Astrocyte (in vitro differentiated cells and primary cell): ENCODE results near the gene PGF. TPM values are rescaled to one million over a fixed set of nuclear protein-coding genes. Genes with fewer than 3 reads are reported as not detected.

ENCODE experiments used
- DNase-seq: peaks from one replicate; pipeline ENCODE4 v3.0.0-alpha.2; 2010; ENCODE audit warnings: low read depth
- FAIRE-seq: peaks from 2 replicates; lab custom pipeline; 2011; peaks lifted over from hg19 to GRCh38; lab: Jason Lieb, UNC
- H2AFZ ChIP-seq: 2 replicates; pipeline ENCODE4 v1.6.0; 2012; ENCODE audit warnings: low read depth, low read length, inconsistent platforms
- H3K27ac ChIP-seq: 2 replicates; pipeline ENCODE4 v1.5.1; 2011; ENCODE audit warnings: low read depth, low read length, inconsistent platforms
- H3K27me3 ChIP-seq: 2 replicates; pipeline ENCODE4 v1.6.0; 2011; ENCODE audit warnings: low read length, inconsistent platforms; ENCODE audit not compliant: insufficient read depth
- H3K36me3 ChIP-seq: 2 replicates; pipeline ENCODE4 v1.5.1; 2011; ENCODE audit warnings: low read length, inconsistent platforms; ENCODE audit not compliant: insufficient read depth
- H3K4me1 ChIP-seq: 2 replicates; pipeline ENCODE4 v1.5.1; 2011; ENCODE audit warnings: low read length, inconsistent platforms; ENCODE audit not compliant: insufficient read depth
- H3K4me2 ChIP-seq: 2 replicates; pipeline ENCODE4 v1.6.0; 2012; ENCODE audit warnings: low read length, inconsistent platforms
- H3K4me3 ChIP-seq: 2 replicates; pipeline ENCODE4 v1.5.1; 2011; ENCODE audit warnings: low read depth, mild to moderate bottlenecking, low read length, inconsistent platforms; ENCODE audit not compliant: insufficient read depth
- H3K79me2 ChIP-seq: 2 replicates; pipeline ENCODE4 v1.6.0; 2012; ENCODE audit warnings: mild to moderate bottlenecking, low read length, inconsistent platforms; ENCODE audit not compliant: insufficient read depth
- H3K9ac ChIP-seq: 2 replicates; pipeline ENCODE4 v1.6.0; 2012; ENCODE audit warnings: mild to moderate bottlenecking, low read length, inconsistent platforms
- H3K9me3 ChIP-seq: 2 replicates; pipeline ENCODE4 v1.5.1; 2012; ENCODE audit warnings: low read depth, mild to moderate bottlenecking, low read length, inconsistent platforms; ENCODE audit not compliant: insufficient read depth
- H4K20me1 ChIP-seq: 2 replicates; pipeline ENCODE4 v1.6.0; 2012; ENCODE audit warnings: low read length, inconsistent platforms; ENCODE audit not compliant: insufficient read depth
- H3K27ac Mint-ChIP-seq: one replicate; pipeline ENCODE4 v1.8.0; 2021; ENCODE audit warnings: mild to moderate bottlenecking, mixed read lengths; ENCODE audit not compliant: unreplicated experiment
- H3K27me3 Mint-ChIP-seq: one replicate; pipeline ENCODE4 v1.8.0; 2021; ENCODE audit warnings: low read depth, mixed read lengths; ENCODE audit not compliant: unreplicated experiment
- H3K36me3 Mint-ChIP-seq: one replicate; pipeline ENCODE4 v1.8.0; 2021; ENCODE audit warnings: low read depth, mixed read lengths; ENCODE audit not compliant: unreplicated experiment
- H3K4me1 Mint-ChIP-seq: one replicate; pipeline ENCODE4 v1.8.0; 2021; ENCODE audit warnings: low read depth, mixed read lengths; ENCODE audit not compliant: unreplicated experiment
- H3K4me3 Mint-ChIP-seq: one replicate; pipeline ENCODE4 v1.8.0; 2021; ENCODE audit warnings: mild to moderate bottlenecking, moderate library complexity, mixed read lengths; ENCODE audit not compliant: unreplicated experiment
- H3K9me3 Mint-ChIP-seq: one replicate; pipeline ENCODE4 v1.8.0; 2021; ENCODE audit warnings: mild to moderate bottlenecking, mixed read lengths; ENCODE audit not compliant: unreplicated experiment
- CTCF ChIP-seq: IDR thresholded peaks from 2 replicates; pipeline ENCODE4 v1.5.1; 2011; ENCODE audit warnings: low read depth, mild to moderate bottlenecking, inconsistent platforms, low read length, moderate library complexity; ENCODE audit not compliant: insufficient read depth
- EZH2 ChIP-seq: IDR thresholded peaks from 2 replicates; pipeline ENCODE4 v1.6.1; 2012; ENCODE audit warnings: mild to moderate bottlenecking, low read length, inconsistent platforms; ENCODE audit not compliant: insufficient read depth
- total RNA-seq: library from RNA; stranded (reverse); gene quantifications from 2 replicates; pipeline ENCODE4 v1.2.1, GENCODE V29; 2021

Gene PGF
- total RNA-seq, 1 donor from 2014 or later = 3.5 TPM

GRCh38 chr14:74917178-74917543, 38.2 kb downstream of the PGF start:
- Histone ChIP-seq H3K36me3 (no peaks in the 10 kb centered on the region), H3K4me2 (no peak overlapping the region), H2AFZ (no peak overlapping the region), H3K4me1 (peaks cover 8% of the 10 kb centered on the region), H3K27ac (no peak overlapping the region), H4K20me1 (no peaks in the 10 kb centered on the region), H3K79me2 (no peaks in the 10 kb centered on the region), H3K9ac (no peak overlapping the region), H3K9me3 (no peaks in the 10 kb centered on the region), H3K27me3 (no peaks in the 10 kb centered on the region), H3K4me3 (no peak overlapping the region)
- H3K36me3 Mint-ChIP-seq = no peaks in the 10 kb centered on the region
- peaks cover 5% of the 10 kb centered on the region for H3K4me1 Mint-ChIP-seq
- DNase-seq (no peak), FAIRE-seq (no peak)
- no peaks in the 10 kb centered on the region for H3K9me3 Mint-ChIP-seq
- H3K27me3 Mint-ChIP-seq = peaks cover 5% of the 10 kb centered on the region
- TF ChIP-seq CTCF (no peak), EZH2 (no peak)
- no peak overlapping the region for H3K4me3 Mint-ChIP-seq
- H3K27ac Mint-ChIP-seq = no peak overlapping the region

- no peak overlapping the region for H3K27ac ChIP-seq
- H3K4me2 ChIP-seq = no peak overlapping the region
- H3K27me3 ChIP-seq = no peaks in the 10 kb centered on the region
- H3K36me3 Mint-ChIP-seq = no peaks in the 10 kb centered on the region
- DNase-seq = no peak
- peaks cover 4% of the 10 kb centered on the region for H3K27me3 Mint-ChIP-seq
- no peak overlapping the region for H3K9ac ChIP-seq
- no peak overlapping the region for H3K27ac Mint-ChIP-seq
- H3K36me3 ChIP-seq = no peaks in the 10 kb centered on the region
- H3K4me3 Mint-ChIP-seq = no peak overlapping the region
- H3K4me1 ChIP-seq = peaks cover 8% of the 10 kb centered on the region
- H3K79me2 ChIP-seq = no peaks in the 10 kb centered on the region
- no peak for TF ChIP-seq CTCF
- no peak for TF ChIP-seq EZH2
- no peak overlapping the region for H3K4me3 ChIP-seq
- no peaks in the 10 kb centered on the region for H3K9me3 ChIP-seq
- H4K20me1 ChIP-seq = no peaks in the 10 kb centered on the region
- FAIRE-seq = no peak
- H2AFZ ChIP-seq = no peak overlapping the region
- no peaks in the 10 kb centered on the region for H3K9me3 Mint-ChIP-seq
- peaks cover 5% of the 10 kb centered on the region for H3K4me1 Mint-ChIP-seq
These were observed 39.6 kb downstream of the PGF start for GRCh38 chr14:74915826-74916225.

GRCh38 chr14:74915426-74915825, 40.0 kb downstream of the PGF start:
- Mint-ChIP-seq H3K27ac (no peak overlapping the region), H3K4me1 (peaks cover 5% of the 10 kb centered on the region), H3K27me3 (peaks cover 4% of the 10 kb centered on the region), H3K4me3 (no peak overlapping the region), H3K9me3 (no peaks in the 10 kb centered on the region), H3K36me3 (no peaks in the 10 kb centered on the region)
- Histone ChIP-seq H3K4me1 (peaks cover 8% of the 10 kb centered on the region), H4K20me1 (no peaks in the 10 kb centered on the region), H2AFZ (no peak overlapping the region), H3K27me3 (no peaks in the 10 kb centered on the region), H3K36me3 (no peaks in the 10 kb centered on the region), H3K27ac (no peak overlapping the region), H3K9me3 (no peaks in the 10 kb centered on the region), H3K4me3 (no peak overlapping the region), H3K4me2 (no peak overlapping the region), H3K9ac (no peak overlapping the region), H3K79me2 (no peaks in the 10 kb centered on the region)
- FAIRE-seq (no peak), DNase-seq (no peak)
- TF ChIP-seq CTCF (no peak), EZH2 (no peak)
